Measurements from ENCODE around the gene HOXA10. TPM values are rescaled to one million over a fixed set of nuclear protein-coding genes. Genes with fewer than 3 reads are reported as not detected.

HOXA10 gene
- total RNA-seq, 2 experiments from 2014 or later: not detected

- DNase-seq (no peak), ATAC-seq (ENCODE audit: poor library complexity) (no peak)
- no peaks in the 10 kb centered on the region for H3K36me3 ChIP-seq (ENCODE audit: insufficient read depth, low read length)
- H3K27me3 ChIP-seq (ENCODE audit: control insufficient read depth in 1 of 2, insufficient read depth in 2 of 2, low read length in 2 of 2): peaks cover 80 to 88% of the 10 kb centered on the region in 2 experiments
- H3K4me3 ChIP-seq (ENCODE audit: low read length): no peak overlapping the region
- ChIA-PET CTCF (no interaction called here), POLR2A (interaction anchor here (1.4 kb wide), 1 partner anchor 465 kb away, joined by 4 read pairs; the partner anchor contains the start of gene HIBADH)
- Mint-ChIP-seq H3K27me3 (peaks cover 88% of the 10 kb centered on the region), H3K4me3 (no peak overlapping the region), H3K9me3 (no peaks in the 10 kb centered on the region), H3K27ac (no peak overlapping the region), H3K4me1 (ENCODE audit: low read depth) (peaks cover 44% of the 10 kb centered on the region), H3K36me3 (ENCODE audit: low read depth) (no peaks in the 10 kb centered on the region)
- peaks cover 0 to 21% of the 10 kb centered on the region in 2 experiments for H3K9me3 ChIP-seq (ENCODE audit: control insufficient read depth in 1 of 2, insufficient read depth in 1 of 2, low read length in 2 of 2)
- no peak for TF ChIP-seq CTCF (IDR thresholded peaks at IDR 0.05)
- peaks cover 53% of the 10 kb centered on the region for H3K4me1 ChIP-seq (ENCODE audit: insufficient read depth, low read length)
- intact Hi-C loops (cut with DNase I, micrococcal nuclease): loop anchor here (1.0 to 10.0 kb wide), 11 partner anchors 45 to 987 kb away; partner anchors contain the start of genes HIBADH (in 2 of the 2), HOXA3 (in 1 of the 2), JAZF1 (in 1 of the 2) and TAX1BP1 (in 1 of the 2)
- H3K27ac ChIP-seq (ENCODE audit: low read depth in 1 of 2, low read length in 2 of 2): no peak overlapping the region
Measured at GRCh38 chr7:27197137-27198042, 23.3 kb upstream of the HOXA10 start.

GRCh38 chr7:27196287-27196767, 22.2 kb upstream of the HOXA10 start:
- Histone ChIP-seq H3K4me3 (ENCODE audit: low read length) (no peak overlapping the region), H3K36me3 (ENCODE audit: insufficient read depth, low read length) (no peaks in the 10 kb centered on the region), H3K9me3 (ENCODE audit: control insufficient read depth in 1 of 2, insufficient read depth in 1 of 2, low read length in 2 of 2) (peaks cover 0 to 26% of the 10 kb centered on the region in 2 experiments), H3K27me3 (ENCODE audit: control insufficient read depth in 1 of 2, insufficient read depth in 2 of 2, low read length in 2 of 2) (peaks cover 80 to 88% of the 10 kb centered on the region in 2 experiments), H3K4me1 (ENCODE audit: insufficient read depth, low read length) (peaks cover 53% of the 10 kb centered on the region), H3K27ac (ENCODE audit: low read depth in 1 of 2, low read length in 2 of 2) (no peak overlapping the region)
- H3K4me1 Mint-ChIP-seq (ENCODE audit: low read depth): peaks cover 43% of the 10 kb centered on the region
- POLR2A ChIA-PET: interaction anchor here (0.7 to 1.3 kb wide), 3 partner anchors 9 to 824 kb away, joined by 3 to 8 read pairs (median 3); no protein-coding TSS in a partner anchor
- H3K27me3 Mint-ChIP-seq: peaks cover 88% of the 10 kb centered on the region
- CTCF ChIA-PET: interaction anchor here (0.6 to 2.4 kb wide), 21 partner anchors 10 to 1304 kb away, joined by 3 to 17 read pairs (median 4); partner anchors contain the start of gene HOXA11
- TF ChIP-seq CTCF (IDR thresholded peaks at IDR 0.05): peak; percentile 84
- H3K4me3 Mint-ChIP-seq: peak overlapping the region; percentile 57
- no peak overlapping the region for H3K27ac Mint-ChIP-seq
- H3K9me3 Mint-ChIP-seq: no peaks in the 10 kb centered on the region
- intact Hi-C loops (cut with DNase I, micrococcal nuclease): loop anchor here (1.0 to 10.0 kb wide), 15 partner anchors 44 to 988 kb away; partner anchors contain the start of genes HIBADH (in 2 of the 2), HOXA3 (in 1 of the 2), JAZF1 (in 1 of the 2) and TAX1BP1 (in 1 of the 2)
- peak; percentile 51 for ATAC-seq (ENCODE audit: poor library complexity)
- H3K36me3 Mint-ChIP-seq (ENCODE audit: low read depth): no peaks in the 10 kb centered on the region
- DNase-seq: peak; percentile 75 to 89 (median 83)

GRCh38 chr7:27194686-27195379, 20.7 kb upstream of the HOXA10 start:
- no peak for ATAC-seq (ENCODE audit: poor library complexity)
- DNase-seq: no peak
- TF ChIP-seq CTCF (IDR thresholded peaks at IDR 0.05): no peak
- Mint-ChIP-seq H3K4me1 (ENCODE audit: low read depth) (peaks cover 41% of the 10 kb centered on the region), H3K27me3 (peaks cover 92% of the 10 kb centered on the region), H3K9me3 (no peaks in the 10 kb centered on the region), H3K4me3 (no peak overlapping the region), H3K36me3 (ENCODE audit: low read depth) (no peaks in the 10 kb centered on the region), H3K27ac (no peak overlapping the region)
- H3K4me3 ChIP-seq (ENCODE audit: low read length): no peak overlapping the region
- POLR2A ChIA-PET: interaction anchor here (1.0 kb wide), 1 partner anchor 9 kb away, joined by 4 read pairs; no protein-coding TSS in a partner anchor
- H3K4me1 ChIP-seq (ENCODE audit: insufficient read depth, low read length): peaks cover 43% of the 10 kb centered on the region
- no peaks in the 10 kb centered on the region for H3K36me3 ChIP-seq (ENCODE audit: insufficient read depth, low read length)
- peaks cover 0 to 26% of the 10 kb centered on the region in 2 experiments for H3K9me3 ChIP-seq (ENCODE audit: control insufficient read depth in 1 of 2, insufficient read depth in 1 of 2, low read length in 2 of 2)
- CTCF ChIA-PET: interaction anchor here (1.2 to 2.4 kb wide), 6 partner anchors 15 to 902 kb away, joined by 3 to 17 read pairs (median 5); no protein-coding TSS in a partner anchor
- H3K27me3 ChIP-seq (ENCODE audit: control insufficient read depth in 1 of 2, insufficient read depth in 2 of 2, low read length in 2 of 2): peaks cover 84 to 91% of the 10 kb centered on the region in 2 experiments
- intact Hi-C loops (cut with DNase I, micrococcal nuclease): loop anchor here (2.0 to 10.0 kb wide), 10 partner anchors 43 to 990 kb away; partner anchors contain the start of genes HIBADH (in 2 of the 2), HOXA3 (in 1 of the 2), JAZF1 (in 1 of the 2) and TAX1BP1 (in 1 of the 2)
- H3K27ac ChIP-seq (ENCODE audit: low read depth in 1 of 2, low read length in 2 of 2): no peak overlapping the region
